Uterus (tissue), 2 donors: ENCODE results near the gene DRC7.

Source experiments
- POLR2A ChIP-seq, 2 donors: fragments of 450-650 bp; IDR thresholded peaks; one replicate each; pipeline ENCODE4 v1.6.1; 2016; ENCODE audit warnings: antibody characterized with exemption in 2 of 2, mild to moderate bottlenecking in 1 of 2, moderate library complexity in 1 of 2
- TF ChIP-seq, protein P1 (sequence below), 4 experiments: fragments of 200-600 bp in 2 of 4; fragments of 450-650 bp in 2 of 4; sonication (generic) in 2 of 4; IDR thresholded peaks; one replicate each; pipeline ENCODE4 v1.5.1; 2016 to 2019; ENCODE audit warnings: antibody characterized with exemption in 4 of 4, mild to moderate bottlenecking in 2 of 4, moderate library complexity in 1 of 4

DNA sequence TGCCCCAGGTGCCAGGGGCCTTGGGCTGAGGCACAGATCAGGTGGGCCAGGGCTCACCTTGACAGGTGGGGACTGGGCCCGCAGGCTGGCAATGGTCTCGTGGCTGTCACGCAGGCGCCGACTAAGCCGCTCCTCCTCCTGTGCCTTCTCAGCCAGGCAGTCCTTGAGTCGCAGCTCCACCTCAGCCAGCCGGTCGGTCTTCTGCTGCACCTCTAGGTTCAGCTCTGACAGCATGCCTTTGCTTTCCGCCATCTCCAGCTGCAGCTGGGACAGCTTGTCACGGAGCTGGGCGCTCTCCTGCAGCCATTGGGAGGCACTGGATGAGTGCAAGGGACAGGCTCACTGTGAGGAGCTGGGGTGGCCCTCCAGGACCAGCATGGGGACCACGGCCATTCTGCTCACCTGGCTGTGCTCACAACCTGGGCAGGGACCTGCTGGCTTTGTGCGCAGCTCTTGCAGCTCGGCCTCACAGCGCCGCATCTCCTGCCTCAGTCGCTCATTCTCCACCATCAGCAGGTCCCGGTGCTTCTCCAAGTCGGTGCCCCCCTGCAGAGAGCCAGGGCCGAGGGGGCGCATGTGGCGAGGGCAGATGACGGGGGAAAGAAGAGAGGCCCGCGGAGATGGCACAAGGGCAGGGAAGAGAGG, 76.7 kb downstream of the DRC7 start:
- TF ChIP-seq, protein P1, sequence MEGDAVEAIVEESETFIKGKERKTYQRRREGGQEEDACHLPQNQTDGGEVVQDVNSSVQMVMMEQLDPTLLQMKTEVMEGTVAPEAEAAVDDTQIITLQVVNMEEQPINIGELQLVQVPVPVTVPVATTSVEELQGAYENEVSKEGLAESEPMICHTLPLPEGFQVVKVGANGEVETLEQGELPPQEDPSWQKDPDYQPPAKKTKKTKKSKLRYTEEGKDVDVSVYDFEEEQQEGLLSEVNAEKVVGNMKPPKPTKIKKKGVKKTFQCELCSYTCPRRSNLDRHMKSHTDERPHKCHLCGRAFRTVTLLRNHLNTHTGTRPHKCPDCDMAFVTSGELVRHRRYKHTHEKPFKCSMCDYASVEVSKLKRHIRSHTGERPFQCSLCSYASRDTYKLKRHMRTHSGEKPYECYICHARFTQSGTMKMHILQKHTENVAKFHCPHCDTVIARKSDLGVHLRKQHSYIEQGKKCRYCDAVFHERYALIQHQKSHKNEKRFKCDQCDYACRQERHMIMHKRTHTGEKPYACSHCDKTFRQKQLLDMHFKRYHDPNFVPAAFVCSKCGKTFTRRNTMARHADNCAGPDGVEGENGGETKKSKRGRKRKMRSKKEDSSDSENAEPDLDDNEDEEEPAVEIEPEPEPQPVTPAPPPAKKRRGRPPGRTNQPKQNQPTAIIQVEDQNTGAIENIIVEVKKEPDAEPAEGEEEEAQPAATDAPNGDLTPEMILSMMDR (IDR thresholded peaks at IDR 0.05), result no peak
- no peak for TF ChIP-seq POLR2A (IDR thresholded peaks at IDR 0.05)
